SK-N-SH (cell line): Measurements from ENCODE around the gene FCGBP. TPM values are rescaled to one million over a fixed set of nuclear protein-coding genes. Genes with fewer than 3 reads are reported as not detected.

ENCODE experiments used
- CTCF ChIA-PET: fragments of 300-600, 350-600 bp; formaldehyde crosslinking; extraction: SDS; loops from one replicate; lab custom pipeline; 2021; lab: Yijun Ruan, JAX
- POLR2A ChIA-PET: fragments of 350-600 bp; sonication (Branson Sonifier 250); formaldehyde crosslinking; extraction: SDS; loops from one replicate; lab custom pipeline; 2020; ENCODE audit warnings: antibody characterized with exemption, inconsistent platforms; lab: Yijun Ruan, JAX
- DNase-seq: peaks from one replicate; pipeline ENCODE4 v3.0.0; 2012
- H2AFZ ChIP-seq: fragments of 200-600 bp; sonication (generic); 2 replicates; pipeline ENCODE4 v1.8.1; 2016; ENCODE audit warnings: antibody characterized with exemption, mild to moderate bottlenecking, low read depth
- H3F3A ChIP-seq: fragments of 200-600 bp; sonication (generic); replicated peaks from 2 replicates; pipeline ENCODE3; 2016; ENCODE audit warnings: antibody characterized with exemption, mild to moderate bottlenecking; ENCODE audit not compliant: insufficient read depth
- H3K27ac ChIP-seq, 2 experiments: fragments of 200-500 bp in 1 of 2; fragments of 200-600 bp in 1 of 2; sonication (Bioruptor generic) in 1 of 2; sonication (generic), shearing (Covaris generic) in 1 of 2; 2 replicates each; pipeline versions ENCODE4 v1.5.1 to v1.6.1; 2014 to 2016; ENCODE audit warnings: low read depth in 2 of 2, inconsistent platforms in 1 of 2, low read length in 1 of 2, mild to moderate bottlenecking in 1 of 2, mixed read lengths in 1 of 2
- H3K27me3 ChIP-seq: fragments of 200-600 bp; sonication (generic), shearing (Covaris generic); 2 replicates; pipeline ENCODE4 v1.6.1; 2016; ENCODE audit warnings: mixed run types; ENCODE audit not compliant: insufficient read depth
- H3K36me3 ChIP-seq, 2 experiments: fragments of 200-500 bp in 1 of 2; fragments of 200-600 bp in 1 of 2; sonication (Bioruptor generic) in 1 of 2; sonication (generic) in 1 of 2; replicated peaks in 1 of 2; 2 replicates each; pipeline versions ENCODE3 to v1.5.1; 2014 to 2016; ENCODE audit warnings: low read length in 1 of 2, mild to moderate bottlenecking in 1 of 2; ENCODE audit not compliant: insufficient read depth in 2 of 2, control insufficient read depth in 1 of 2
- H3K4me1 ChIP-seq, 2 experiments: fragments of 200-500 bp in 1 of 2; fragments of 200-600 bp in 1 of 2; sonication (Bioruptor generic) in 1 of 2; sonication (generic), shearing (Covaris generic) in 1 of 2; 2 replicates each; pipeline versions ENCODE4 v1.5.1 to v1.6.1; 2014 to 2016; ENCODE audit warnings: low read depth in 1 of 2, low read length in 1 of 2, mixed run types in 1 of 2; ENCODE audit not compliant: insufficient read depth in 2 of 2, control insufficient read depth in 1 of 2
- H3K4me2 ChIP-seq: fragments of 200-600 bp; sonication (generic), shearing (Covaris generic); 2 replicates; pipeline ENCODE4 v1.6.1; 2017; ENCODE audit warnings: mixed run types
- H3K4me3 ChIP-seq, 2 experiments: fragments of 200-500 bp in 1 of 2; fragments of 200-600 bp in 1 of 2; sonication (Bioruptor generic) in 1 of 2; sonication (generic), shearing (Covaris generic) in 1 of 2; 2 replicates each; pipeline versions ENCODE4 v1.5.1 to v1.8.1; 2014 to 2016; ENCODE audit warnings: low read depth in 2 of 2, inconsistent platforms in 1 of 2, low read length in 1 of 2, mild to moderate bottlenecking in 1 of 2, mixed read lengths in 1 of 2, moderate library complexity in 1 of 2
- H3K79me2 ChIP-seq: fragments of 200-600 bp; sonication (generic); 2 replicates; pipeline ENCODE4 v1.8.1; 2017; ENCODE audit warnings: mild to moderate bottlenecking; ENCODE audit not compliant: insufficient read depth
- H3K9ac ChIP-seq: fragments of 200-600 bp; sonication (generic); 2 replicates; pipeline ENCODE4 v1.6.1; 2017; ENCODE audit warnings: mixed run types
- H3K9me2 ChIP-seq: fragments of 200-600 bp; sonication (generic); 2 replicates; pipeline ENCODE4 v1.6.1; 2017; ENCODE audit warnings: mixed run types
- H3K9me3 ChIP-seq: fragments of 200-600 bp; sonication (generic); 2 replicates; pipeline ENCODE4 v1.6.1; 2017; ENCODE audit warnings: mixed run types, mild to moderate bottlenecking, moderate library complexity
- H4K20me1 ChIP-seq: fragments of 200-600 bp; sonication (generic); 2 replicates; pipeline ENCODE4 v1.6.1; 2017; ENCODE audit warnings: mild to moderate bottlenecking, mixed run types; ENCODE audit not compliant: insufficient read depth
- CHD2 ChIP-seq: fragments of 150-350 bp; IDR thresholded peaks from 2 replicates; pipeline ENCODE4 v1.6.1; 2018; ENCODE audit warnings: low read length; ENCODE audit not compliant: partially characterized antibody
- EP300 ChIP-seq, 2 experiments: IDR thresholded peaks; 2 replicates each; pipeline versions ENCODE4 v1.4.0 to v1.6.1; 2012; ENCODE audit warnings: borderline replicate concordance in 1 of 2, low read depth in 1 of 2, low read length in 1 of 2
- FOXJ3 ChIP-seq: sonication (generic); formaldehyde crosslinking; IDR thresholded peaks from 2 replicates; pipeline ENCODE4 v1.5.1; 2020; ENCODE audit warnings: mild to moderate bottlenecking, missing genetic modification reagents
- GABPA ChIP-seq: IDR thresholded peaks from 2 replicates; pipeline ENCODE4 v1.4.0; 2012; ENCODE audit warnings: low read depth, mild to moderate bottlenecking
- IRF3 ChIP-seq: fragments of 150-350 bp; IDR thresholded peaks from 2 replicates; pipeline ENCODE4 v1.6.1; 2016; ENCODE audit warnings: mild to moderate bottlenecking, low read depth, low read length
- MAX ChIP-seq: IDR thresholded peaks from 2 replicates; pipeline ENCODE4 v1.4.0; 2012; ENCODE audit warnings: low read depth
- MXI1 ChIP-seq: IDR thresholded peaks from 2 replicates; pipeline ENCODE4 v1.6.1; 2012; ENCODE audit warnings: mild to moderate bottlenecking, low read depth, low read length, improper control_type of control experiment
- NRF1 ChIP-seq: IDR thresholded peaks from 2 replicates; pipeline ENCODE4 v1.6.1; 2012; ENCODE audit warnings: low read depth, mild to moderate bottlenecking, low read length
- POLR2AphosphoS5 ChIP-seq: IDR thresholded peaks from 2 replicates; pipeline ENCODE4 v1.6.1; 2012; ENCODE audit warnings: low read depth, low read length
- RAD21 ChIP-seq: IDR thresholded peaks from 2 replicates; pipeline ENCODE4 v1.6.1; 2012; ENCODE audit warnings: mild to moderate bottlenecking, low read length
- RCOR1 ChIP-seq: fragments of 150-350 bp; IDR thresholded peaks from 2 replicates; pipeline ENCODE4 v1.6.1; 2017; ENCODE audit warnings: antibody characterized with exemption, low read length
- REST ChIP-seq: IDR thresholded peaks from 2 replicates; pipeline ENCODE4 v1.6.1; 2012; ENCODE audit warnings: mild to moderate bottlenecking, low read depth, low read length, moderate library complexity
- RFX5 ChIP-seq: IDR thresholded peaks from 2 replicates; pipeline ENCODE4 v1.6.1; 2012; ENCODE audit warnings: mild to moderate bottlenecking, improper control_type of control experiment, low read length
- RXRA ChIP-seq: IDR thresholded peaks from 2 replicates; pipeline ENCODE4 v1.4.0; 2012; ENCODE audit warnings: low read depth, mild to moderate bottlenecking, borderline replicate concordance
- SIN3A ChIP-seq: IDR thresholded peaks from 2 replicates; pipeline ENCODE4 v1.6.1; 2012; ENCODE audit warnings: low read depth, mild to moderate bottlenecking, low read length, moderate library complexity, borderline replicate concordance
- TAF1 ChIP-seq: IDR thresholded peaks from 2 replicates; pipeline ENCODE4 v1.6.1; 2012; ENCODE audit warnings: low read depth, mild to moderate bottlenecking, low read length, moderate library complexity, borderline replicate concordance
- TEAD4 ChIP-seq: IDR thresholded peaks from 2 replicates; pipeline ENCODE4 v1.4.0; 2012; ENCODE audit warnings: mild to moderate bottlenecking, borderline replicate concordance; ENCODE audit not compliant: insufficient read depth
- USF1 ChIP-seq: IDR thresholded peaks from 2 replicates; pipeline ENCODE4 v1.4.0; 2012; ENCODE audit warnings: low read depth, borderline replicate concordance
- YY1 ChIP-seq: IDR thresholded peaks from 2 replicates; pipeline ENCODE4 v1.4.0; 2012; ENCODE audit warnings: low read depth, mild to moderate bottlenecking
- WGBS: methylation state at CpG from one replicate; pipeline ENCODE4 v1.1.6; 2017; ENCODE audit warnings: low lambda C conversion rate; 5-methylcytosine and 5-hydroxymethylcytosine counted together
- polyA plus RNA-seq, 3 experiments: library from polyadenylated mRNA; depleted of rRNA; stranded (reverse); fragments of >200 nt; gene quantifications; 2 replicates each; pipeline ENCODE4 v1.2.3, GENCODE V29; 2012
- TF ChIP-seq, protein P1 (sequence below): fragments of 150-350 bp; IDR thresholded peaks from 2 replicates; pipeline ENCODE4 v1.6.1; 2017; ENCODE audit warnings: antibody characterized with exemption, low read length, low read depth, borderline replicate concordance

Gene FCGBP
- polyA plus RNA-seq, 1 of the 3 experiments (the other 2 are of a cell fraction): 0.07 TPM

GRCh38 chr19:39916236-39916635 lies 18.2 kb downstream of the FCGBP start:
- Histone ChIP-seq H3K79me2 (no peaks in the 10 kb centered on the region), H3K4me3 (no peak overlapping the region), H3F3A (no peaks in the 10 kb centered on the region), H3K4me1 (no peaks in the 10 kb centered on the region), H3K4me2 (no peak overlapping the region), H3K27me3 (no peaks in the 10 kb centered on the region), H4K20me1 (no peaks in the 10 kb centered on the region), H3K9ac (no peak overlapping the region), H3K9me2 (no peaks in the 10 kb centered on the region), H2AFZ (no peak overlapping the region), H3K9me3 (no peaks in the 10 kb centered on the region), H3K36me3 (no peaks in the 10 kb centered on the region), H3K27ac (no peak overlapping the region)
- POLR2A ChIA-PET: no interaction called here
- TF ChIP-seq MAX (no peak), RFX5 (no peak), USF1 (no peak), MXI1 (no peak), YY1 (no peak), EP300 (IDR thresholded peaks at IDR 0.05; ENCODE audit: borderline replicate concordance in 1 of 2, low read depth in 1 of 2, low read length in 1 of 2) (no peak), CHD2 (no peak), RXRA (no peak), NRF1 (no peak), TAF1 (no peak), POLR2AphosphoS5 (no peak), RCOR1 (no peak), RAD21 (no peak), REST (no peak), SIN3A (no peak), TEAD4 (no peak), IRF3 (no peak), GABPA (no peak), FOXJ3 (CRISPR knock-in tag) (no peak)
- TF ChIP-seq, protein P1, sequence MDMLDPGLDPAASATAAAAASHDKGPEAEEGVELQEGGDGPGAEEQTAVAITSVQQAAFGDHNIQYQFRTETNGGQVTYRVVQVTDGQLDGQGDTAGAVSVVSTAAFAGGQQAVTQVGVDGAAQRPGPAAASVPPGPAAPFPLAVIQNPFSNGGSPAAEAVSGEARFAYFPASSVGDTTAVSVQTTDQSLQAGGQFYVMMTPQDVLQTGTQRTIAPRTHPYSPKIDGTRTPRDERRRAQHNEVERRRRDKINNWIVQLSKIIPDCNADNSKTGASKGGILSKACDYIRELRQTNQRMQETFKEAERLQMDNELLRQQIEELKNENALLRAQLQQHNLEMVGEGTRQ: no peak
- WGBS: 30% methylated on average over 5 of the region's 5 CpGs
- CTCF ChIA-PET: no interaction called here
- DNase-seq: no peak
